SK-N-MC (cell line): Measurements from ENCODE around the gene LRP2BP.

ENCODE experiments used
- DNase-seq: peaks from one replicate; pipeline ENCODE4 v3.0.0-alpha.2; 2011; ENCODE audit warnings: low read depth, low spot score
- H3K27ac ChIP-seq: fragments of 200-600 bp; sonication (generic); 2 replicates; pipeline ENCODE4 v1.5.1; 2016; ENCODE audit warnings: mixed run types
- H3K36me3 ChIP-seq: fragments of 200-600 bp; sonication (generic); 2 replicates; pipeline ENCODE4 v1.6.1; 2017; ENCODE audit warnings: antibody characterized with exemption, low read length, mixed read lengths; ENCODE audit not compliant: insufficient read depth
- H3K4me3 ChIP-seq: fragments of 200-600 bp; sonication (generic); 2 replicates; pipeline ENCODE4 v1.5.1; 2016
- H3K9ac ChIP-seq: fragments of 200-600 bp; sonication (generic); 2 replicates; pipeline ENCODE4 v1.8.0; 2017; ENCODE audit warnings: mixed run types, mixed read lengths; ENCODE audit not compliant: insufficient read length
- H3K9me3 ChIP-seq: fragments of 200-600 bp; sonication (generic); 2 replicates; pipeline ENCODE4 v1.6.1; 2017; ENCODE audit warnings: low read depth, mild to moderate bottlenecking, antibody characterized with exemption, low read length, moderate library complexity, mixed read lengths
- EZH2 ChIP-seq: fragments of 200-600 bp; sonication (generic); IDR thresholded peaks from one replicate; pipeline ENCODE4 v1.6.1; 2017; ENCODE audit warnings: antibody characterized with exemption
- FOXP2 ChIP-seq: optimal IDR thresholded peaks from 2 replicates; pipeline ENCODE3; 2011; ENCODE audit warnings: mild to moderate bottlenecking, moderate library complexity; ENCODE audit not compliant: insufficient read depth; ENCODE audit errors: extremely low read length, control extremely low read depth
- POLR2AphosphoS5 ChIP-seq: IDR thresholded peaks from 2 replicates; pipeline ENCODE4 v1.6.1; 2012; ENCODE audit warnings: mild to moderate bottlenecking, low read depth, low read length, borderline replicate concordance

The LRP2BP gene

GRCh38 chr4:185358959-185359358, 36.8 kb downstream of the LRP2BP start:
- no peak for TF ChIP-seq FOXP2
- no peak for TF ChIP-seq EZH2
- TF ChIP-seq POLR2AphosphoS5: no peak
- no peaks in the 10 kb centered on the region for H3K36me3 ChIP-seq

GRCh38 chr4:185358514-185358913, 37.2 kb downstream of the LRP2BP start:
- DNase-seq: no peak
- H3K36me3 ChIP-seq: no peaks in the 10 kb centered on the region
- no peak for TF ChIP-seq FOXP2
- no peak for TF ChIP-seq POLR2AphosphoS5
- TF ChIP-seq EZH2: no peak
- no peak overlapping the region for H3K9ac ChIP-seq
- H3K9me3 ChIP-seq: no peaks in the 10 kb centered on the region
- no peak overlapping the region for H3K27ac ChIP-seq
- H3K4me3 ChIP-seq: no peak overlapping the region

More at GRCh38 chr4:185358959-185359358, 36.8 kb downstream of the LRP2BP start:
- Histone ChIP-seq H3K9me3 (no peaks in the 10 kb centered on the region), H3K9ac (no peak overlapping the region), H3K4me3 (no peak overlapping the region), H3K27ac (no peak overlapping the region)
- DNase-seq: no peak

- no peak overlapping the region for H3K9ac ChIP-seq
- no peaks in the 10 kb centered on the region for H3K36me3 ChIP-seq
- no peak overlapping the region for H3K4me3 ChIP-seq
- H3K27ac ChIP-seq: no peak overlapping the region
- no peak for DNase-seq
- TF ChIP-seq FOXP2: no peak
- no peak for TF ChIP-seq POLR2AphosphoS5
- TF ChIP-seq EZH2: no peak
- no peaks in the 10 kb centered on the region for H3K9me3 ChIP-seq
These were observed 37.8 kb downstream of the LRP2BP start for GRCh38 chr4:185357733-185358440.

- TF ChIP-seq POLR2AphosphoS5 (no peak), FOXP2 (no peak), EZH2 (no peak)
- Histone ChIP-seq H3K27ac (no peak overlapping the region; the same call in 1 of the 2 replicates), H3K36me3 (no peaks in the 10 kb centered on the region), H3K4me3 (no peak overlapping the region), H3K9me3 (no peaks in the 10 kb centered on the region), H3K9ac (no peak overlapping the region)
- no peak for DNase-seq
These were observed 38.5 kb downstream of the LRP2BP start for GRCh38 chr4:185357211-185357610.

- no peak for DNase-seq
- no peak for TF ChIP-seq FOXP2
- TF ChIP-seq POLR2AphosphoS5: no peak
- TF ChIP-seq EZH2: no peak
- Histone ChIP-seq H3K36me3 (0 out of 2 replicates have a peak, but pooled peaks cover 3% of the 10 kb centered on the region), H3K9me3 (no peaks in the 10 kb centered on the region), H3K4me3 (no peak overlapping the region), H3K9ac (no peak overlapping the region), H3K27ac (no peak overlapping the region)
These were observed 43.0 kb downstream of the LRP2BP start for GRCh38 chr4:185352741-185353140.

GRCh38 chr4:185352202-185352601, 43.5 kb downstream of the LRP2BP start:
- TF ChIP-seq FOXP2 (no peak), EZH2 (no peak), POLR2AphosphoS5 (no peak)
- no peaks in the 10 kb centered on the region for H3K9me3 ChIP-seq
- no peak overlapping the region for H3K9ac ChIP-seq
- no peak for DNase-seq
- H3K27ac ChIP-seq: no peak overlapping the region
- no peak overlapping the region for H3K4me3 ChIP-seq
- 0 out of 2 replicates have a peak, but pooled peaks cover 3% of the 10 kb centered on the region for H3K36me3 ChIP-seq

GRCh38 chr4:185351691-185352090, 44.0 kb downstream of the LRP2BP start:
- Histone ChIP-seq H3K36me3 (peaks cover 7% of the 10 kb centered on the region), H3K9ac (no peak overlapping the region)

GRCh38 chr4:185346975-185347601, 48.6 kb downstream of the LRP2BP start:
- Histone ChIP-seq H3K4me3 (no peak overlapping the region), H3K36me3 (peaks cover 7% of the 10 kb centered on the region), H3K27ac (no peak overlapping the region), H3K9me3 (no peaks in the 10 kb centered on the region), H3K9ac (no peak overlapping the region)
- no peak for DNase-seq
- TF ChIP-seq FOXP2 (no peak), POLR2AphosphoS5 (no peak), EZH2 (no peak)

More at GRCh38 chr4:185351691-185352090, 44.0 kb downstream of the LRP2BP start:
- no peaks in the 10 kb centered on the region for H3K9me3 ChIP-seq
- TF ChIP-seq FOXP2: no peak
- no peak for TF ChIP-seq EZH2
- TF ChIP-seq POLR2AphosphoS5: no peak
- H3K4me3 ChIP-seq: no peak overlapping the region
- DNase-seq: no peak
- H3K27ac ChIP-seq: no peak overlapping the region
